ENCODE measurements around the gene PDZD2. TPM values are rescaled to one million over a fixed set of nuclear protein-coding genes. Genes with fewer than 3 reads are reported as not detected.
A peak's percentile ranks its signal among the peaks of the same experiment; 100 is the strongest.

Gene PDZD2
- total RNA-seq, 2 donors from 2014 or later: 10.3 to 59.5 TPM

- Histone ChIP-seq H3K27ac (no peak overlapping the region), H3K36me3 (no peaks in the 10 kb centered on the region), H3K4me1 (replicated peaks) (no peaks in the 10 kb centered on the region), H3K4me3 (no peak overlapping the region), H3K9me3 (no peaks in the 10 kb centered on the region), H3K27me3 (replicated peaks; ENCODE audit: insufficient read depth) (no peaks in the 10 kb centered on the region)
- DNase-seq (ENCODE audit: low spot score): no peak
- intact Hi-C loops (cut with DNase I): no loop called here
- 93% methylated on average over 8 of the region's 8 CpGs for WGBS
- TF ChIP-seq CTCF (IDR thresholded peaks at IDR 0.05): no peak
- no peak for TF ChIP-seq POLR2A (IDR thresholded peaks at IDR 0.05)
- TF ChIP-seq POLR2AphosphoS5 (IDR thresholded peaks at IDR 0.05): no peak
Observed at GRCh38 chr5:31664566-31664965, 25.6 kb downstream of the PDZD2 start.

- Histone ChIP-seq H3K27me3 (replicated peaks; ENCODE audit: insufficient read depth) (no peaks in the 10 kb centered on the region), H3K27ac (no peak overlapping the region), H3K36me3 (no peaks in the 10 kb centered on the region), H3K4me1 (replicated peaks) (peaks cover 4% of the 10 kb centered on the region), H3K4me3 (no peak overlapping the region), H3K9me3 (no peaks in the 10 kb centered on the region)
- WGBS: 90% methylated on average over 9 of the region's 9 CpGs
- TF ChIP-seq POLR2A (IDR thresholded peaks at IDR 0.05) (no peak), CTCF (IDR thresholded peaks at IDR 0.05) (no peak), POLR2AphosphoS5 (IDR thresholded peaks at IDR 0.05) (no peak)
- intact Hi-C loops (cut with DNase I): no loop called here
- DNase-seq (ENCODE audit: low spot score): no peak
Observed at GRCh38 chr5:31671339-31671741, 32.4 kb downstream of the PDZD2 start.

- Histone ChIP-seq H3K27me3 (replicated peaks; ENCODE audit: insufficient read depth) (no peaks in the 10 kb centered on the region), H3K27ac (no peak overlapping the region), H3K36me3 (no peaks in the 10 kb centered on the region), H3K4me3 (no peak overlapping the region), H3K4me1 (replicated peaks) (peaks cover 4% of the 10 kb centered on the region), H3K9me3 (no peaks in the 10 kb centered on the region)
- no peak for DNase-seq (ENCODE audit: low spot score)
- intact Hi-C loops (cut with DNase I): no loop called here
- 45% methylated on average over 7 of the region's 7 CpGs for WGBS
- TF ChIP-seq POLR2A (IDR thresholded peaks at IDR 0.05): no peak
- TF ChIP-seq POLR2AphosphoS5 (IDR thresholded peaks at IDR 0.05): peak; percentile 42
Observed at GRCh38 chr5:31674371-31674951, 35.5 kb downstream of the PDZD2 start.

GRCh38 chr5:31675472-31675871 lies 36.5 kb downstream of the PDZD2 start:
- no peaks in the 10 kb centered on the region for H3K36me3 ChIP-seq
- no peaks in the 10 kb centered on the region for H3K9me3 ChIP-seq
- no peaks in the 10 kb centered on the region for H3K27me3 ChIP-seq (replicated peaks; ENCODE audit: insufficient read depth)
- 97% methylated on average over 6 of the region's 6 CpGs for WGBS
- no peak overlapping the region for H3K4me3 ChIP-seq
- no peak overlapping the region for H3K27ac ChIP-seq
- peaks cover 4% of the 10 kb centered on the region for H3K4me1 ChIP-seq (replicated peaks)
- TF ChIP-seq CTCF (IDR thresholded peaks at IDR 0.05) (no peak), POLR2A (IDR thresholded peaks at IDR 0.05) (no peak), POLR2AphosphoS5 (IDR thresholded peaks at IDR 0.05) (no peak)
- intact Hi-C loops (cut with DNase I): no loop called here
- DNase-seq (ENCODE audit: low spot score): no peak

GRCh38 chr5:31678180-31678579 lies 39.2 kb downstream of the PDZD2 start:
- H3K27me3 ChIP-seq (replicated peaks; ENCODE audit: insufficient read depth): no peaks in the 10 kb centered on the region
- 64% methylated on average over 6 of the region's 6 CpGs for WGBS
- intact Hi-C loops (cut with DNase I): no loop called here
- H3K36me3 ChIP-seq: no peaks in the 10 kb centered on the region
- DNase-seq (ENCODE audit: low spot score): no peak
- no peak overlapping the region for H3K27ac ChIP-seq
- peaks cover 4% of the 10 kb centered on the region for H3K4me1 ChIP-seq (replicated peaks)
- TF ChIP-seq CTCF (IDR thresholded peaks at IDR 0.05): no peak
- TF ChIP-seq POLR2A (IDR thresholded peaks at IDR 0.05): no peak
- no peak for TF ChIP-seq POLR2AphosphoS5 (IDR thresholded peaks at IDR 0.05)
- no peak overlapping the region for H3K4me3 ChIP-seq
- H3K9me3 ChIP-seq: no peaks in the 10 kb centered on the region

All from prostate gland (tissue), 2 donors.